ENCODE data around the gene MLST8.

Gene MLST8

GRCh38 chr16:2235234-2235651, 30.0 kb downstream of the MLST8 start:
- no peak overlapping the region for H2AFZ ChIP-seq (ENCODE audit: low read depth)
- no peaks in the 10 kb centered on the region for H4K20me1 ChIP-seq (ENCODE audit: insufficient read depth)
- H3K27ac ChIP-seq: no peak overlapping the region
- no peak overlapping the region for H3K9ac ChIP-seq
- 0 out of 2 replicates have a peak, but pooled peaks cover 4% of the 10 kb centered on the region for H3K36me3 ChIP-seq (ENCODE audit: insufficient read depth)
- H3K4me3 ChIP-seq (IDR thresholded peaks at IDR 0.05; ENCODE audit: insufficient read depth, low read depth, low read length): no peak overlapping the region
- no peaks in the 10 kb centered on the region for H3K27me3 ChIP-seq (ENCODE audit: insufficient read depth, low read depth)
- H3K4me2 ChIP-seq: no peak overlapping the region
- no peaks in the 10 kb centered on the region for H3K79me2 ChIP-seq (ENCODE audit: insufficient read depth, low read depth)
- no peaks in the 10 kb centered on the region for H3K4me1 ChIP-seq (ENCODE audit: low read depth, poor library complexity, severe bottlenecking)
- TF ChIP-seq CTCF (conservative IDR thresholded peaks at IDR 0.05; ENCODE audit: low read depth, low read length): no peak

- H3K36me3 ChIP-seq (ENCODE audit: insufficient read depth): 0 out of 2 replicates have a peak, but pooled peaks cover 4% of the 10 kb centered on the region
- no peak overlapping the region for H3K4me3 ChIP-seq (IDR thresholded peaks at IDR 0.05; ENCODE audit: insufficient read depth, low read depth, low read length)
- H3K4me2 ChIP-seq: no peak overlapping the region
- no peaks in the 10 kb centered on the region for H3K27me3 ChIP-seq (ENCODE audit: insufficient read depth, low read depth)
- no peaks in the 10 kb centered on the region for H4K20me1 ChIP-seq (ENCODE audit: insufficient read depth)
- no peak for TF ChIP-seq CTCF (conservative IDR thresholded peaks at IDR 0.05; ENCODE audit: low read depth, low read length)
- no peak overlapping the region for H3K9ac ChIP-seq
- no peak overlapping the region for H3K27ac ChIP-seq
- H3K79me2 ChIP-seq (ENCODE audit: insufficient read depth, low read depth): no peaks in the 10 kb centered on the region
- H3K4me1 ChIP-seq (ENCODE audit: low read depth, poor library complexity, severe bottlenecking): no peaks in the 10 kb centered on the region
- no peak overlapping the region for H2AFZ ChIP-seq (ENCODE audit: low read depth)
These were observed 30.6 kb downstream of the MLST8 start for GRCh38 chr16:2235695-2236336.

GRCh38 chr16:2236337-2237101, 31.3 kb downstream of the MLST8 start, which contains the start of gene DNASE1L2:
TSS of gene DNASE1L2 (plus strand) at chr16:2236444. CDS start at chr16:2236817, 373 bp downstream.
- 0 out of 2 replicates have a peak, but pooled peaks cover 4% of the 10 kb centered on the region for H3K36me3 ChIP-seq (ENCODE audit: insufficient read depth)
- no peak within 1 kb of the TSS for H3K9ac ChIP-seq
- H3K4me2 ChIP-seq: no peak within 1 kb of the TSS
- no peaks in the 10 kb centered on the region for H3K4me1 ChIP-seq (ENCODE audit: low read depth, poor library complexity, severe bottlenecking)
- no peaks in the 10 kb centered on the region for H3K79me2 ChIP-seq (ENCODE audit: insufficient read depth, low read depth)
- no peak for TF ChIP-seq CTCF (conservative IDR thresholded peaks at IDR 0.05; ENCODE audit: low read depth, low read length)
- H3K4me3 ChIP-seq (IDR thresholded peaks at IDR 0.05; ENCODE audit: insufficient read depth, low read depth, low read length): no peak within 1 kb of the TSS
- H2AFZ ChIP-seq (ENCODE audit: low read depth): no peak within 1 kb of the TSS
- no peak within 1 kb of the TSS for H3K27ac ChIP-seq
- H3K27me3 ChIP-seq (ENCODE audit: insufficient read depth, low read depth): no peaks in the 10 kb centered on the region
- no peaks in the 10 kb centered on the region for H4K20me1 ChIP-seq (ENCODE audit: insufficient read depth)

GRCh38 chr16:2237102-2237482, 31.8 kb downstream of the MLST8 start:
- H3K4me2 ChIP-seq: no peak overlapping the region
- no peaks in the 10 kb centered on the region for H4K20me1 ChIP-seq (ENCODE audit: insufficient read depth)

More at GRCh38 chr16:2237102-2237482, 31.8 kb downstream of the MLST8 start:
- H3K27ac ChIP-seq: no peak overlapping the region
- no peak overlapping the region for H2AFZ ChIP-seq (ENCODE audit: low read depth)
- no peaks in the 10 kb centered on the region for H3K27me3 ChIP-seq (ENCODE audit: insufficient read depth, low read depth)
- H3K9ac ChIP-seq: no peak overlapping the region
- H3K4me3 ChIP-seq (IDR thresholded peaks at IDR 0.05; ENCODE audit: insufficient read depth, low read depth, low read length): no peak overlapping the region
- H3K79me2 ChIP-seq (ENCODE audit: insufficient read depth, low read depth): no peaks in the 10 kb centered on the region
- no peaks in the 10 kb centered on the region for H3K4me1 ChIP-seq (ENCODE audit: low read depth, poor library complexity, severe bottlenecking)
- 0 out of 2 replicates have a peak, but pooled peaks cover 4% of the 10 kb centered on the region for H3K36me3 ChIP-seq (ENCODE audit: insufficient read depth)
- TF ChIP-seq CTCF (conservative IDR thresholded peaks at IDR 0.05; ENCODE audit: low read depth, low read length): no peak

Data from KMS-11 (cell line).